Peyer's patch (tissue), 4 donors: ENCODE data around the gene EXD3. TPM values are rescaled to one million over a fixed set of nuclear protein-coding genes. Genes with fewer than 3 reads are reported as not detected.

Experiments used
- DNase-seq, 3 donors: peaks; one replicate each; pipeline ENCODE4 v3.0.0-alpha.2; 2017 to 2019
- H3K27ac ChIP-seq, 4 donors: fragments of 200-600 bp; sonication (generic); one replicate each; pipeline ENCODE4 v1.5.1; 2016 to 2019
- H3K27me3 ChIP-seq, 2 donors: fragments of 200-600 bp; sonication (generic); one replicate each; pipeline ENCODE4 v1.5.1; 2019
- H3K36me3 ChIP-seq, 3 donors: fragments of 200-600 bp; sonication (generic); one replicate each; pipeline ENCODE4 v1.5.1; 2016 to 2019
- H3K4me1 ChIP-seq, 4 donors: fragments of 200-600 bp; sonication (generic); one replicate each; pipeline ENCODE4 v1.5.1; 2016 to 2019
- H3K4me3 ChIP-seq, 4 donors: fragments of 200-600 bp; sonication (generic); 1 replicate in 3 of 4; 2 replicates in 1 of 4; pipeline ENCODE4 v1.5.1; 2016 to 2019; ENCODE audit warnings: mild to moderate bottlenecking in 1 of 4
- H3K9me3 ChIP-seq, 4 donors: fragments of 200-600 bp; sonication (generic); one replicate each; pipeline ENCODE4 v1.5.1; 2016 to 2019; ENCODE audit warnings: mild to moderate bottlenecking in 1 of 4
- POLR2A ChIP-seq, 2 donors: fragments of 450-650 bp; IDR thresholded peaks; one replicate each; pipeline ENCODE4 v1.5.1; 2017; ENCODE audit warnings: antibody characterized with exemption in 2 of 2, mild to moderate bottlenecking in 2 of 2, moderate library complexity in 2 of 2
- total RNA-seq, 4 donors: library from RNA; depleted of rRNA; stranded (reverse); fragments of >200 nt; gene quantifications; one replicate each; pipeline ENCODE4 v1.1.0, GENCODE V29; 2016
- TF ChIP-seq, protein P1 (sequence below), 6 experiments: fragments of 450-650 bp in 4 of 6; fragments of 200-600 bp in 2 of 6; sonication (generic) in 1 of 6; IDR thresholded peaks; one replicate each; pipeline ENCODE4 v1.5.1; 2017 to 2019; ENCODE audit warnings: antibody characterized with exemption in 6 of 6, mild to moderate bottlenecking in 3 of 6, moderate library complexity in 1 of 6

Gene EXD3
- total RNA-seq, 4 donors from 2014 or later: 38.7 to 82.4 (median 61.6) TPM

DNA sequence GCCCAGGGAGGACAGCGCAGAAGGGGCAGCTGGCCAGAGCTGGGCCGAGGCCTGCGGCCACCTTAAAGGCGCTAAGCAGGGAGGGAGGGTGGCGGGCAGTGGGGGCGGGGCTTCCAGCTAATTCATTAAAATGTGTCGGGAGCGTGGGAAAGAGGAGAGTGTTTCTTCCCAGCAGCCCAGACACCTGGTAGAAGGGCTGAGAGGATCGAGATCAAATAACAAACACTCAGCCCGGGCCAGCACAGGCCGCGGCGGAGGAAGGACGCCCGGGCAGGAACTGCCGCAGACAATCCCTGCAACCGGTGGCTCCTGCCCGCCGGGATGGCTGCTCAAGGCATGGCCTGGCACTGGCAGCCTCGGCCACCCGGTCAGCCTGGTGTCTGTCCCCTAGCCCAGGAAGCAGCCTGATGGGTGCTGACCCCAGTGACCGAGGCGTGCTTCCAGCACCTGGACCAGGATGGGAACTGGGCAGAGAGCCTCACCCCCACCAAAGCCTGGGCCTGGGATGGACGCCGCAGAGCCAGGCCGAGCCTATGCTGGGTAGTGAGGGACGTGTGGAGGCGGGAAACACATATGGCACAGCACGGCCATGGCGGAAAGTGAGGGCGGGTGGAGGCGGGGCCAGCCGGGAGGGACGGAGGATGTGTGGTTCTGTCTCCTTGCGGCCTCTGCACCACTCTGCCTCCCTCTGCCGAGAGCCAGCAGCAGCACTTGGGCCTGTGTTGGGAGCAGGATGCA, 117.7 kb downstream of the EXD3 start:
- TF ChIP-seq, protein P1, sequence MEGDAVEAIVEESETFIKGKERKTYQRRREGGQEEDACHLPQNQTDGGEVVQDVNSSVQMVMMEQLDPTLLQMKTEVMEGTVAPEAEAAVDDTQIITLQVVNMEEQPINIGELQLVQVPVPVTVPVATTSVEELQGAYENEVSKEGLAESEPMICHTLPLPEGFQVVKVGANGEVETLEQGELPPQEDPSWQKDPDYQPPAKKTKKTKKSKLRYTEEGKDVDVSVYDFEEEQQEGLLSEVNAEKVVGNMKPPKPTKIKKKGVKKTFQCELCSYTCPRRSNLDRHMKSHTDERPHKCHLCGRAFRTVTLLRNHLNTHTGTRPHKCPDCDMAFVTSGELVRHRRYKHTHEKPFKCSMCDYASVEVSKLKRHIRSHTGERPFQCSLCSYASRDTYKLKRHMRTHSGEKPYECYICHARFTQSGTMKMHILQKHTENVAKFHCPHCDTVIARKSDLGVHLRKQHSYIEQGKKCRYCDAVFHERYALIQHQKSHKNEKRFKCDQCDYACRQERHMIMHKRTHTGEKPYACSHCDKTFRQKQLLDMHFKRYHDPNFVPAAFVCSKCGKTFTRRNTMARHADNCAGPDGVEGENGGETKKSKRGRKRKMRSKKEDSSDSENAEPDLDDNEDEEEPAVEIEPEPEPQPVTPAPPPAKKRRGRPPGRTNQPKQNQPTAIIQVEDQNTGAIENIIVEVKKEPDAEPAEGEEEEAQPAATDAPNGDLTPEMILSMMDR (IDR thresholded peaks at IDR 0.05): peak in 3 of 6 experiments; percentile 28 to 45 (median 35)
- peak; percentile 20 to 30 for TF ChIP-seq POLR2A (IDR thresholded peaks at IDR 0.05)
- peaks cover 14 to 64% (median 26%) of the 10 kb centered on the region in 4 donors for H3K4me1 ChIP-seq
- H3K27me3 ChIP-seq: no peaks in the 10 kb centered on the region
- peak; percentile 49 to 87 (median 84) for DNase-seq
- no peaks in the 10 kb centered on the region for H3K9me3 ChIP-seq
- H3K27ac ChIP-seq: peak overlapping the region; percentile 20 to 99 (median 84)
- H3K36me3 ChIP-seq: no peaks in the 10 kb centered on the region
- H3K4me3 ChIP-seq: peak overlapping the region in 3 of 4 donors; percentile 13 to 47 (median 37)

DNA sequence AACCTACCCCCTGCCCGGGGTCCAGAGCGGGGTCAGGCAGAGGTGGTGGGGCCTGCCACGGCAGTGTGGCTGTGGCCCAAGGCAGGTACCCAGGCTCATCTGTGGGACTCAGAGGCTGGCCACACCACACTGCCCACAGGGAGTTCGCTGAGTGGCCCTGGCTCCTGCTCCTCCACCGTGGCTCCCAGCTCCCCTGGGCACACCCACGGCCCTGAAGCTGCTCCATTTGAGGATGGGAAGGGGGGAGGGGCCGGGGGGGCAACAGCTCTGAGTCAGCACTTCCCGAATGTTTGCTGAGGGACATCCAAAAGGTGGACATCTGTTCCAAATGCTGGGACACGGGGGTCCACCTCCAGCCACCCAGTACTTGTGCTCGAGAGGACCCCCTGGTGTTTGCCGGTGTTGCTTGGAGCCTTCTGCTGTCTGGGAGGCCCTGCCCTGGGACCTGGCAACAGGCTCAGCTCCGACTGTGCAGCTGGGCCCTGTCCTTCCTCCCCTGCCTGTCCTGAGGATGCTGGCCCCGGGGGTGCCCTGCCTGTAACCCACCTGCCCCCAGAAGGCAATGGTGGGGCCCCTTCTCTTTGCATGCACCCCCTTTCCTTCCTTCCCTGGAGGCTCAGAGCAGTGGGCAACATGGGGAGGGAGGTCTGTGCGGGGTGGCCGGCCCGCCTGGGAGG, 118.4 kb downstream of the EXD3 start:
- DNase-seq: peak in 2 of 3 donors; percentile 47 to 57
- TF ChIP-seq, protein P1 (IDR thresholded peaks at IDR 0.05): no peak
- no peak for TF ChIP-seq POLR2A (IDR thresholded peaks at IDR 0.05)
- Histone ChIP-seq H3K9me3 (no peaks in the 10 kb centered on the region), H3K4me1 (peaks cover 14 to 64% (median 26%) of the 10 kb centered on the region in 4 donors), H3K27ac (peak overlapping the region in 3 of 4 donors; percentile 79 to 99 (median 90)), H3K27me3 (no peaks in the 10 kb centered on the region), H3K4me3 (peak overlapping the region in 1 of 4 donors; percentile 5), H3K36me3 (no peaks in the 10 kb centered on the region)

DNA sequence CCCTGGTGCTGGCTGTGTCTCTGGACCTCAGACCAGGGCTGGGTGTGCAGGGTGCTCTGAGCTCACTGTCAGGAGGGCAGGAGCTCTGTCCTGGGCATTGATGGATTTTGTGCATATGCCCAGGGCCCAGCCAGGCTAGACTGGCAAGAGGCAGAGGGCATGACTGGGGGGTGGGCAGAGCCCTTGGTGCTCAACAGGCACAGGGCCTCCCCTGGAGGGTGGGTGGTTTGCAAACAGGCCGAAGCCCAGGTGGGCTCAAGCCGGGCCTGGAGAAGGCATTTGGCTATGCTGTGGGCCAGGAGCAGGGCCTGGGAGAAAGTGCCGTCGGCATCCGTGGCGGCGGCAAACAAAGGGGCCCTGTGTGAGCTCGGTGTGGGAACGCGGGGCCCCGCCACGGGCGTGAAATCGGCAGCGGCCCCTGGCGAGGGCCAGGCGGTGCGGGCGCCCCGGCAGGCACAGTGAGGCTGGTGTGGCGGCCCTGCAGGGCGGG, 119.0 kb downstream of the EXD3 start:
- H3K4me1 ChIP-seq: peaks cover 14 to 68% (median 26%) of the 10 kb centered on the region in 4 donors
- no peak overlapping the region for H3K4me3 ChIP-seq
- no peaks in the 10 kb centered on the region for H3K9me3 ChIP-seq
- H3K36me3 ChIP-seq: no peaks in the 10 kb centered on the region
- TF ChIP-seq, protein P1 (IDR thresholded peaks at IDR 0.05): no peak
- TF ChIP-seq POLR2A (IDR thresholded peaks at IDR 0.05): no peak
- DNase-seq: peak in 1 of 3 donors; percentile 62
- H3K27me3 ChIP-seq: no peaks in the 10 kb centered on the region
- H3K27ac ChIP-seq: peak overlapping the region in 3 of 4 donors; percentile 79 to 99 (median 90)

DNA sequence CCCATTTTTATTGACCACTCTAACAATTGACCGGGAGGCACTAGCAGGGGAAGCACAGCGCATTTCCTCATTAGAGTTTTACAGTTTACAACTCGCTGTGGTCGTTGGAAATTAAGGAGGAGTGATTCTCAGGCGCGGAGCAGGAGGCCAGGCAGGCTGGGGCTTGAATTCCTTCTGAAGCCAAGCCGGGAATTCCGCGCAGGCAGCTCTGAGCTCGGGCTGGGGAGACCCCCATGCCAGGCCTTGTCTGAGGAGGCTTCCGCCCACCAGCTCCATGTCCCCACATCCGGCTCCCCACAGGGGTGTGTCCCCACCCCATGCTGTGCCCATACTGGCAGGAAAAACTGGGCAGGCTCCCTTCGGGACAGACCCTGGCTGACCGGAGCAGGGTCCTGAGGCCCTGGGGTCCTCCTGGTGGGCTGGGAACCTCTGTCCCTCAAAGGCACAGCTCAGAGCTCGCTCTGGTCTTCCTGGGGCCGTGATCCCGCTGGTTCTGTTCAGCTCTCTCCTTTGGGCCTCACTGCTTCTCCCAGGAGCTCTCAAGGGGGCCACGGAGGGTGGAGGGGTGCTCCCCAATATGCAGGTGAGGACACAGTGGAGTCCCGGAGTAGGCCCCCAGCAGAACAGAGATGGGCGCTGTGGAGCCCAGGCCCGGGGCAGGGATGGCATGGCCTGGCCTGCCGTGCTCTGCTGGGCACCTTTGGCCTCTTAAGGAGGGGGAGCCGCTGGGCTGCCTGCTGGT, 119.6 kb downstream of the EXD3 start:
- peak overlapping the region; percentile 10 to 99 (median 84) for H3K27ac ChIP-seq
- H3K4me1 ChIP-seq: peaks cover 14 to 74% (median 26%) of the 10 kb centered on the region in 4 donors
- H3K36me3 ChIP-seq: no peaks in the 10 kb centered on the region
- TF ChIP-seq POLR2A (IDR thresholded peaks at IDR 0.05): peak in 1 of 2 donors; percentile 5
- TF ChIP-seq, protein P1 (IDR thresholded peaks at IDR 0.05): no peak
- peak in 1 of 3 donors; percentile 71 for DNase-seq
- H3K27me3 ChIP-seq: no peaks in the 10 kb centered on the region
- peak overlapping the region in 2 of 4 donors; percentile 60 to 65 for H3K4me3 ChIP-seq
- H3K9me3 ChIP-seq: no peaks in the 10 kb centered on the region
